B cell (primary cell): ENCODE results near the gene PPM1J. TPM values are rescaled to one million over a fixed set of nuclear protein-coding genes. Genes with fewer than 3 reads are reported as not detected.

Experiments
- ATAC-seq: fragments of 200-7000 bp; cut with Tn5 transposase; one replicate; pipeline ENCODE4 v1.10.0; 2021; ENCODE audit warnings: low read depth, mild to moderate bottlenecking, moderate number of reproducible peaks, moderate library complexity
- CTCF ChIA-PET: fragments of 350-600 bp; sonication (Branson Sonifier 250); formaldehyde crosslinking; loops from one replicate; lab custom pipeline; 2021; ENCODE audit warnings: antibody characterized with exemption, inconsistent platforms; lab: Charles Lee
- POLR2A ChIA-PET: fragments of 350-600 bp; sonication (Branson Sonifier 250); formaldehyde crosslinking; loops from one replicate; lab custom pipeline; 2021; ENCODE audit warnings: antibody characterized with exemption; lab: Charles Lee
- DNase-seq: peaks from one replicate; pipeline ENCODE4 v3.0.0; 2013
- H2AFZ ChIP-seq: 2 replicates; pipeline ENCODE4 v1.6.1; 2012; ENCODE audit warnings: mild to moderate bottlenecking, low read depth, low read length; ENCODE audit not compliant: insufficient read depth, poor library complexity, severe bottlenecking
- H3K27ac ChIP-seq, 2 donors: 1 replicate in 1 of 2; 2 replicates in 1 of 2; pipeline ENCODE4 v1.5.1; 2012 to 2013; ENCODE audit warnings: low read length in 2 of 2, mild to moderate bottlenecking in 2 of 2, moderate library complexity in 1 of 2
- H3K27me3 ChIP-seq, 4 experiments: fragments of 200-600 bp in 1 of 4; sonication (generic) in 1 of 4; replicated peaks in 1 of 4; 1 replicate in 2 of 4; 2 replicates in 2 of 4; pipeline versions ENCODE4 v1.6.1 to v1.7.0; 2013 to 2016; ENCODE audit warnings: low read length in 3 of 4, mild to moderate bottlenecking in 2 of 4, mixed read lengths in 1 of 4, moderate library complexity in 1 of 4; ENCODE audit not compliant: insufficient read depth in 4 of 4, control insufficient read depth in 3 of 4; ENCODE audit errors: control extremely low read depth in 1 of 4
- H3K36me3 ChIP-seq, 2 experiments: replicated peaks in 1 of 2; 1 replicate in 1 of 2; 2 replicates in 1 of 2; pipeline versions ENCODE4 v1.6.1 to v1.7.1; 2013; ENCODE audit warnings: low read length in 1 of 2; ENCODE audit not compliant: insufficient read depth in 2 of 2, control insufficient read depth in 1 of 2; ENCODE audit errors: control extremely low read depth in 1 of 2, extremely low read depth in 1 of 2
- H3K4me1 ChIP-seq, 2 donors: fragments of 200-600 bp in 1 of 2; sonication (generic) in 1 of 2; 1 replicate in 1 of 2; 2 replicates in 1 of 2; pipeline versions ENCODE4 v1.5.1 to v1.6.1; 2013 to 2017; ENCODE audit warnings: low read length in 2 of 2; ENCODE audit not compliant: control insufficient read depth in 2 of 2, insufficient read depth in 2 of 2
- H3K4me2 ChIP-seq: replicated peaks from 2 replicates; pipeline ENCODE3; 2012; ENCODE audit warnings: mild to moderate bottlenecking, low read depth, low read length; ENCODE audit not compliant: poor library complexity, severe bottlenecking
- H3K4me3 ChIP-seq, 5 experiments: fragments of 200-600 bp in 1 of 5; sonication (generic) in 1 of 5; 1 replicate in 3 of 5; 2 replicates in 2 of 5; pipeline versions ENCODE4 v1.5.1 to v1.7.0; 2011 to 2016; ENCODE audit warnings: low read length in 4 of 5, mild to moderate bottlenecking in 4 of 5, low read depth in 2 of 5, control low read depth in 1 of 5, moderate library complexity in 1 of 5; ENCODE audit not compliant: insufficient read depth in 1 of 5; ENCODE audit errors: control extremely low read depth in 1 of 5, extremely low read depth in 1 of 5
- H3K79me2 ChIP-seq: fragments of 200-600 bp; sonication (generic); one replicate; pipeline ENCODE4 v1.6.0; 2016; ENCODE audit warnings: low read length; ENCODE audit not compliant: control insufficient read depth, insufficient read depth
- H3K9ac ChIP-seq: fragments of 200-600 bp; sonication (generic); 2 replicates; pipeline ENCODE4 v1.6.1; 2017; ENCODE audit warnings: mild to moderate bottlenecking, low read length, moderate library complexity
- H3K9me3 ChIP-seq, 3 donors: one replicate each; pipeline versions ENCODE4 v1.6.1 to v1.7.1; 2013; ENCODE audit warnings: low read length in 2 of 3; ENCODE audit not compliant: control insufficient read depth in 2 of 3, insufficient read depth in 1 of 3; ENCODE audit errors: control extremely low read depth in 1 of 3
- H4K20me1 ChIP-seq: 2 replicates; pipeline ENCODE4 v1.6.0; 2012; ENCODE audit warnings: mild to moderate bottlenecking, low read length; ENCODE audit not compliant: insufficient read depth, control insufficient read depth, poor library complexity, severe bottlenecking
- H3K27ac Mint-ChIP-seq: one replicate; pipeline ENCODE4 v1.8.0; 2021; ENCODE audit warnings: mixed read lengths
- H3K27me3 Mint-ChIP-seq: one replicate; pipeline ENCODE4 v1.8.0; 2021; ENCODE audit warnings: mixed read lengths
- H3K4me1 Mint-ChIP-seq: one replicate; pipeline ENCODE4 v1.8.0; 2021; ENCODE audit warnings: mixed read lengths
- H3K4me3 Mint-ChIP-seq: one replicate; pipeline ENCODE4 v1.8.0; 2021; ENCODE audit warnings: mixed read lengths
- H3K9me3 Mint-ChIP-seq: one replicate; pipeline ENCODE4 v1.8.0; 2022; ENCODE audit warnings: mixed read lengths; ENCODE audit not compliant: insufficient read depth
- EZH2 ChIP-seq: IDR thresholded peaks from 2 replicates; pipeline ENCODE4 v1.6.1; 2012; ENCODE audit warnings: borderline replicate concordance, low read depth, mild to moderate bottlenecking, moderate library complexity, low read length; ENCODE audit not compliant: insufficient read depth, poor library complexity, severe bottlenecking
- WGBS: methylation state at CpG from one replicate; pipeline ENCODE4 v1.1.5; 2013; ENCODE audit warnings: missing lambda C conversion rate; ENCODE audit not compliant: insufficient coverage; 5-methylcytosine and 5-hydroxymethylcytosine counted together
- intact Hi-C: fragments of 100-400 bp; cut with micrococcal nuclease; formaldehyde crosslinking; loops from one replicate; pipeline ENCODE4 v1.10.0; 2022
- polyA plus RNA-seq: library from polyadenylated mRNA; depleted of rRNA; stranded (reverse); fragments of >200 nt; gene quantifications from 2 replicates; pipeline ENCODE4 v1.2.3, GENCODE V29; 2012
- total RNA-seq, 2 donors: library from RNA; stranded (reverse); fragments of 120-200 nt in 1 of 2; gene quantifications; 1 replicate in 1 of 2; 2 replicates in 1 of 2; pipeline versions ENCODE4 v1.2.3 to v1.2.4, GENCODE V29; 2013 to 2022
- TF ChIP-seq, protein P1 (sequence below): fragments of 200-600 bp; IDR thresholded peaks from one replicate; pipeline ENCODE4 v1.8.0; 2022; ENCODE audit warnings: antibody characterized with exemption, mild to moderate bottlenecking

The PPM1J gene
- total and polyA plus RNA-seq, 2 donors (not counting 1 experiment from before 2014, with no cell fraction given): 2.1 to 7.5 TPM

DNA sequence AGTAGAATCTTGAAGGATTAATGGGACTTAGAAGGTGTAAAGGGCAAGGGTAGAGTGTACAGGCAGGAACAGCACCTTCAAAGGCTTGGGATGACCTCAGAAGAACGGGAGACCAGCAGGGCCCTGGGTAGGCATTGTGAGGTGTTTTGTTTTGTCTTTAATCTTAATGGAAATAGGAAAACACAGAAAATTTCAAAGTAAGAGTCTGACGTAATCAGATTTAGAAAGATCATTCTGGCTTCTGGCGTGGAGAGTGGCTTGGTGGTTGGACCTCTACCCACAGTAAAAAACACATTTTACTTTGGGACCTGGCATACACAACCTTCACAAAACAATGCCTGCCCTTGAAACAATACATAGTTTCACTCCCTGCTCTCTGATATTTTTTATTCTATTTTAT, 36.5 kb downstream of the PPM1J start:
- Mint-ChIP-seq H3K4me3 (no peak overlapping the region), H3K27ac (no peak overlapping the region), H3K27me3 (no peaks in the 10 kb centered on the region), H3K9me3 (no peaks in the 10 kb centered on the region), H3K4me1 (peaks cover 24% of the 10 kb centered on the region)
- Histone ChIP-seq H3K9ac (no peak overlapping the region), H3K79me2 (peaks cover 18% of the 10 kb centered on the region), H3K27me3 (no peaks in the 10 kb centered on the region), H2AFZ (no peak overlapping the region), H4K20me1 (no peaks in the 10 kb centered on the region), H3K4me3 (no peak overlapping the region), H3K27ac (no peak overlapping the region), H3K9me3 (no peaks in the 10 kb centered on the region), H3K36me3 (peaks cover 0 to 1% of the 10 kb centered on the region in 2 experiments), H3K4me2 (no peak overlapping the region), H3K4me1 (peaks cover 24 to 27% of the 10 kb centered on the region in 2 donors)
- no peak for ATAC-seq
- ChIA-PET CTCF (no interaction called here), POLR2A (no interaction called here)
- WGBS: 100% methylated on average over 3 of the region's 3 CpGs
- no peak for TF ChIP-seq EZH2
- TF ChIP-seq, protein P1, sequence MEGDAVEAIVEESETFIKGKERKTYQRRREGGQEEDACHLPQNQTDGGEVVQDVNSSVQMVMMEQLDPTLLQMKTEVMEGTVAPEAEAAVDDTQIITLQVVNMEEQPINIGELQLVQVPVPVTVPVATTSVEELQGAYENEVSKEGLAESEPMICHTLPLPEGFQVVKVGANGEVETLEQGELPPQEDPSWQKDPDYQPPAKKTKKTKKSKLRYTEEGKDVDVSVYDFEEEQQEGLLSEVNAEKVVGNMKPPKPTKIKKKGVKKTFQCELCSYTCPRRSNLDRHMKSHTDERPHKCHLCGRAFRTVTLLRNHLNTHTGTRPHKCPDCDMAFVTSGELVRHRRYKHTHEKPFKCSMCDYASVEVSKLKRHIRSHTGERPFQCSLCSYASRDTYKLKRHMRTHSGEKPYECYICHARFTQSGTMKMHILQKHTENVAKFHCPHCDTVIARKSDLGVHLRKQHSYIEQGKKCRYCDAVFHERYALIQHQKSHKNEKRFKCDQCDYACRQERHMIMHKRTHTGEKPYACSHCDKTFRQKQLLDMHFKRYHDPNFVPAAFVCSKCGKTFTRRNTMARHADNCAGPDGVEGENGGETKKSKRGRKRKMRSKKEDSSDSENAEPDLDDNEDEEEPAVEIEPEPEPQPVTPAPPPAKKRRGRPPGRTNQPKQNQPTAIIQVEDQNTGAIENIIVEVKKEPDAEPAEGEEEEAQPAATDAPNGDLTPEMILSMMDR: no peak
- no peak for DNase-seq
- intact Hi-C loops: loop anchor here (10.0 kb wide), 3 partner anchors 174 to 284 kb away; partner anchors contain the start of genes CTTNBP2NL and WNT2B

DNA sequence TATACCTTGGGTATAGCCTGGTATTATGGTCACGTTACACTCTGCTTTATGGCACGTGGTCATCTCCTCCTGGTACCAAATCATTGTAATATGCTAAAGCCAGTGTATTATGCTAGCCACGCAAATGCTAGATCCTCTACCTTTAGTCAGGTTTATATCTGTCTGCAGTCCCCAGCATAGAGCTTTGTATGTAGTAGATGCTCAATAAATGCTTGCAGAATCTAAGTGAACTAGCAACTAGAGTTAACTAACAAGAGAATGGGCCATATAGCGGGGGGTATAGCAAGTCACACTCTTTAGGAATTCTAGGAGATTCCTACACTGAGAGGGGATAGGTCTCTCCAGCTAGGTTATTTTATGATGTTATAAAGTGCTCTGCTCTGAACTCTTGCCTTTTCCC, 37.6 kb downstream of the PPM1J start:
- Histone ChIP-seq H2AFZ (no peak overlapping the region), H3K4me2 (no peak overlapping the region), H3K27ac (no peak overlapping the region), H3K9me3 (no peaks in the 10 kb centered on the region), H3K9ac (no peak overlapping the region), H3K4me3 (no peak overlapping the region), H3K4me1 (peaks cover 25 to 30% of the 10 kb centered on the region in 2 donors), H3K36me3 (peaks cover 0 to under 1% of the 10 kb centered on the region in 2 experiments), H3K27me3 (no peaks in the 10 kb centered on the region), H4K20me1 (no peaks in the 10 kb centered on the region), H3K79me2 (peaks cover 18% of the 10 kb centered on the region)
- TF ChIP-seq, protein P1: no peak
- no peak for TF ChIP-seq EZH2
- ChIA-PET CTCF (interaction anchor here (7.0 kb wide), 1 partner anchor 32 kb away, joined by 62 read pairs; the partner anchor contains the start of gene RHOC), POLR2A (no interaction called here)
- 100% methylated on average over 2 of the region's 4 CpGs for WGBS
- no peak for ATAC-seq
- Mint-ChIP-seq H3K9me3 (no peaks in the 10 kb centered on the region), H3K27me3 (no peaks in the 10 kb centered on the region), H3K27ac (no peak overlapping the region), H3K4me1 (peaks cover 30% of the 10 kb centered on the region), H3K4me3 (no peak overlapping the region)
- intact Hi-C loops: loop anchor here (10.0 kb wide), 3 partner anchors 173 to 283 kb away; partner anchors contain the start of genes CTTNBP2NL and WNT2B
- DNase-seq: no peak
